Stimulated activated CD4-positive, alpha-beta T cell treated with anti-CD3 and anti-CD28 coated beads, Interleukin-2, amount 100 ng/mL, for 24 hours (primary cell): Measurements from ENCODE around the gene RBMS3.

Experiments used
- DNase-seq, 2 donors: peaks; one replicate each; pipeline ENCODE4 v3.0.0-alpha.2; 2020

The RBMS3 gene

DNA sequence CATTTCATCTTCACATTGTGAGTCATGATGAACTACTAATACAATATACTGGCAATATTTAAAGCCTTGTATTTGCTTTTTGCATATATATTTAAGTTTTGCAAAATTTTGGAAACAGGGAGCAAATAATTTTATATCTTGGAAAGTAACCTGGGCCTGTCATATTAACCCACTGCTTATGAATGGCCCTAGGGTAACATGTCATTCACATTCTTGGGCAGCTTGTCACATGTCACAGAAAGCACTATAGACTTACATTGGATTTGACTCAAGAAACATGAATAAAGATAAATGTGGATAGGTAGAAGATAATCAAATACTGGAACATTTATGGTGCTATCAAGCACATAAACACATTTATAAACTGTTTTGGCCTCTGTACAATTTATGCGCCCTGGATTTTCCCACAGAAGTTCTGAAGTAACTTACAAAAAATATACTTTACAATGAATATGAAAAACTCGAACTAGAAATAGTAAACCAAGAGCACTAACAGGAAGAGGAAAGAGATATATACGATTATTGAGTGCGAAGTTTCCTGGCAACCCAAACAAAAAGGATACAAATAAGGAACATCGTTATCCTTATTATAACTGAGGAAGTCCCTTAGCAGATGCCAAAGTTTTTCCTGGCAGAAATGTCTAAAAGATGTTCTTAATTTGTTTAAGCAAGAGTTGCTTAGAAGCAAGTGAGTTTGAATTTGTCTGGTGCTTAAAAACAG is 257.2 kb downstream of the RBMS3 start:
- DNase-seq: no peak

DNA sequence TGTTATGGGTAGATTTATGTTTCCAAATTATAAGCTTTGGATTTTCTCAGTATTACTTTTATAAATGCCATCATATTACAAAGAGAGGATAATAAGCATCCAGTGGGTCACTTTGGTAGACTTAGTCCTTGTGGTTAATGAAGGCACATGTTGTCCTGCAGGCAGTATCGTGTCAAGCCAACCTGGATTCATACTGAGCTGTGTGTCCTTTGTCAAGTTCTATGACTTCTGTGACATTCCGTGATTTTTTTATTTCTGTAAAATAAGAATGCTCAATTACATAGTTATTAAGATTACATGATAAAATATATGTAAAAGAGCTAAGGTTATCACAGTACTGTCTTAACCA is 257.7 kb downstream of the RBMS3 start:
- DNase-seq: no peak

DNA sequence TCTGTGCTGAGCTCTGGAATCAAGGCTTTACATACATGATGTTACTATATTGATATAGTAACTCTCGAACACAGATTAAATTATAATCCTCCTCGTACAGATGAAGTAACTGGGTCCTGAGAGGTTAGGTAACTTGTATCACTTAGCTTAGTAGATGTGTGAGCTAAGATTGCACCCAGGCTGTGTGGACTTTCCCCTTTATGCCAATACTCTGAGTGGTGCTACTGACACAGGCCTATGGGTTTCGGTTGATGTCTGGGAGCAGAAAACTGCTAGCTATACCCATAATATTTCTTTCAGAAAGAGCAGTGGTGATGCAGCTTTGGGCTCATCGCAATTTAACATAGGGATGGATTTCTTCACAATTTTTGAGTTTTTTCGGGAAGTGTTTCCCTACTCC is 259.7 kb downstream of the RBMS3 start:
- no peak for DNase-seq

DNA sequence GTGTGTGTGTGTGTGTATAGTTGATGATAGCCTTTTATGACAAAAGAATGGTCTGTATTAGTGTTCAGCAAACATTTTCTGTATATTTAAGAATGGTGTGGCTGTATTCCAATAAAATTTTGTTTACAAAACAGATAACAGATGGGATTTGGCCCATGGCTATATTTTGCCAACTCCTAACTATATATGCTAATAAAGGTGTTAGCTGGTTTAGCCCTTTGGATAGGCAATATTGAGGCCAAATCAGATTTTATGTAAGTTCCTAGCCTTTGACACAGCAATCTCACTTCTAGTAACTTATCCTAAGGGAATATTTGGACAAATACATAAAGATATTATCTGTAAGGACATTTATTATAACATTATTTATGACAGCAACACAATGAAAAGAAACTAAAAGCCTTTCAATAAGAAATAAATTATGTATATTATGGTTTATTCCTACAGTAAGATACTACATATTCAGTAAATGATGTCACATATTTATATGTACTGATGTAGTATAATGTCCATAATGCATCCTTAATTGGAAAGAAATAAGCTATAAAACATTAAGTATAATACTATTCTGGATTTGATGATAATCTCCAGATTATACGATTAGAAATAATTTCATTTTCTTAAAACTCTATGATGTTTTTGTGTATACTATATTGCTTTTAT is 264.0 kb downstream of the RBMS3 start:
- no peak for DNase-seq

DNA sequence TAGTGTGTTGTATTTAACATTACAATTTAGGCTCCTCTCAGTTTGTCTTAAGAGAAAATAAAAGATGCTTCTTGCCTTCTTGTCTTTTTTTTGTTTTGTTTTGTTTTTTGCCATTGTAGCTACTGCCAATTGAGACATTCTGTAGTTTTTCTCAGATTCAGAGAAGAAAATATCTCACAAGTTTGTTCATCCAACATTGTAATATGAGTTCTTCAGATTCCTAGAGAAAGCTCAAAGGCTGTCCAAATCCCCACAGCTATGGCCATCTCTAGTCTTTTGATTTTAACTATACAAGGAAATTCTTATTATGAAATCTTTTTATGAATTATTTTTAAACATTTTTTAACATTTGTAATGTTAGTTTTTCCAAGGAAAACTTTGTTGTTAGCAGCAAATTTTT is 264.7 kb downstream of the RBMS3 start:
- DNase-seq: no peak

DNA sequence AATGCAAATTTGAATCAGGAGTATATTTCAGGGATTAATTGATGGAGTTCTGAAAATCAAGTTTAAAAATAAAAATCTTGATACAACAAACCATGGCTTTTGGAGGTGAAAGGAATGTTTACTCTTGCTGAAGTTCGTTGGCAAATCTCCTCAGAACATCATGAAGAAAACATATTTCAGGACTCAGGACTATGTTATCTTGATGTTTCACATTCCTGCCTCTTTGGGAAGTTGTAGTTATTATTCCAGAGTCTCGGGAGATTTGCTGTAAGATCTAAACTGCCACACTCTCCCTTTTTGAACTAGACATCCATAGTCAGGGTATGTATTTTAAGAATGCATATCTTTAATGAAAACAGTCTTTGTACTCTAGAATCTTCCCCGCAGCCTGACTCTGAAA is 271.2 kb downstream of the RBMS3 start:
- no peak for DNase-seq

DNA sequence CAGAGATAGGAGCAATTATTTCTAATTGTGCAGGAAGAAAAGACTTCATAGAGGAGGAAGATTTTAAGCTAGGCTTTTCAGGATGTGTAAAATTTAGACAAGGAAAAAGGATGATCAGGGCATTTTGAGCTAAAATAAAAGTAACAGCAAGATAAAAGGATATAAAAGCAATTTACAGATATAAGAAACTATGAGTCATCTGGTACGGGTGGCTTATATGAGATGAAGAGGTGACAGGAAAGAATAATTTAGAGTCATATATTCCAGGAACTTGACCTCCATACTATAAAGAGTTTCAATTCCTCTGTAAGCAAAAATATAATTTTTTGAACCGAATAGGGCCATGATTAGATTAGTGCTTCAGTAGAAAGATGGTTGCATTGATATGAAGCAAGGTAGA is 273.7 kb downstream of the RBMS3 start:
- no peak for DNase-seq

DNA sequence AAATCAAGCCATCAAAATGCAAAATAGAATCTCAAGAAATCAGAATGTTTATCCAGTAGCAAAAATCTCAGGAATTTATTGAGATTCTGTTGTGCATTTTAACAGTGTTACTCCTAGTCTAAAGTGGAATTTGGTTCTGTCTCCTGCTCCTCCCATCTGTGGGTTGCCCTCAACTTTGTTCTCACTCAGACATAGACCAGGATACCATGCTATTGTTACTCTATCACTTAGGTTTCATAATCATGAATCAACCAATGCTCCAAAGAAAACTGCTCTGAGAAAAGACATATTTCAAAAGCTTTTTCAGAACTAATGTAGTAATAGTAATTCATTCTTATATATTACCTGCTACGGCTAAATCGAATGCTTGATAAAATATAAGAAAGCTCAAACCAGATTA is 274.7 kb downstream of the RBMS3 start:
- no peak for DNase-seq

DNA sequence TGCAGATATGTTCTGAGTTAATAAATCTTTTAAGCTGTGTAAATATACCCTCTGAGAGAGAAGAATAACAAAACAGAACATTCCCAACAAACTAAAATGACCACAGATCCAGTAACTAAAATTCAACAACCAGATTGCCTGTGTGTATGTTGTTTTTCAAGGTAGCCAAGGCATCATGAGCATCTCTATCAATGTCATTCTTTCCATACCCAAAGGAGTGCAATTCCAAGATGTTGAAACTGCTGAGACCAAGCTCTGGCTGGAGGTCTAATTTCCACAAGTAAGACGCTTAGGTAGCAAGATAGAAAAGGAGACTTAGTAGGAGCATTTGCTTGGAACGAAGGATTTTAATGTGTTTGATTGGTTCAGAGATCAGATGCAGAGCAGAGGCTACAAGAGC is 276.3 kb downstream of the RBMS3 start:
- DNase-seq: no peak

DNA sequence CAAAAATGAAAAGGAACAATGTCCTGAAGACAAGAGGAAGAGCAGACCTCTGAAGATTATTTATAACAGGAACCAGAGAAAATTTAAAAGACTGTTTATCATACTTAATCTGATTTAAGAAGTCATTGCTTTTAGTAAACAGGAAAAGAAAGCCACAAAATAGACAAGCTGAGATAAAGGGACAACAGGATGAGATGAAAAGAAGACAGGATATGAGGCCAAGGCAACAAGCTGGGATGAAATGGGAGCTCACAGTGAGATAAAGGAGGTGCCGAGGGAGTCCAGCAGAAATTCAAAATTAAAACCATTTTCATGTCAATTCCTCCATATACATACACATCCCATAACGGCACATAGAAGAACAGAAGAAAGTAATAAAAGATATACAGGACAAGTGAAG is 277.0 kb downstream of the RBMS3 start:
- no peak for DNase-seq

DNA sequence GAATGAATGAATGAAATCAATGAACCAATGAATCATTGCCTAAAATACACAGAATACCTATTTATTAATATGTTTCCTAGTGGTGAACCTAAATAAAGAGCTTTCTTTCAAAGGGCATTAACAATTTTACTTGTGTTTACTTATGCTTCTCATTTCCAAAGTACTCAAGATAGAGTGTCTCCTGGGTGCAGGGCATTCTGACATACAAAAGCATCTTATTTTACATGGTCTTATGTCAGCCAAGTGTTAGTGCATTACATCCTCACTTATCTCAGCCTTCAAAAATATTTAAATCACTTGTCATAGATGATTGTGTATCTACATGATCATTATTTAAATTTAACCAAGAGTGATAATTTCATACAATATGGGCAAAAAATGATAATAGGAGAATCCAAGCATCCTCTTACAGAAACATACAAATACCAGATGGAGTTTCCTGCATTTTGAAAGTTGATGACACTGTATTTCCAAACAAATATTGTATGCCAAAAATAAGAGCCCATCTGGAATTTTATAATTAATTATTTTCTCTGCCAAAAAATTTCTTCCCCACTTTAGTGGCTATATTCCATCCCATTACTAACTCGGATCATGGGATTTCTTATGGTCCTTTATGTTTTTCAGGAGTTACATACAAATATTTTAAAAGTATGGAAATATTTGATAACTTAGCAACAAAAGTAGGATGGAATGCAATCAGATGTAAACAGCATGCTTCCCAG is 279.0 kb downstream of the RBMS3 start:
- no peak for DNase-seq

DNA sequence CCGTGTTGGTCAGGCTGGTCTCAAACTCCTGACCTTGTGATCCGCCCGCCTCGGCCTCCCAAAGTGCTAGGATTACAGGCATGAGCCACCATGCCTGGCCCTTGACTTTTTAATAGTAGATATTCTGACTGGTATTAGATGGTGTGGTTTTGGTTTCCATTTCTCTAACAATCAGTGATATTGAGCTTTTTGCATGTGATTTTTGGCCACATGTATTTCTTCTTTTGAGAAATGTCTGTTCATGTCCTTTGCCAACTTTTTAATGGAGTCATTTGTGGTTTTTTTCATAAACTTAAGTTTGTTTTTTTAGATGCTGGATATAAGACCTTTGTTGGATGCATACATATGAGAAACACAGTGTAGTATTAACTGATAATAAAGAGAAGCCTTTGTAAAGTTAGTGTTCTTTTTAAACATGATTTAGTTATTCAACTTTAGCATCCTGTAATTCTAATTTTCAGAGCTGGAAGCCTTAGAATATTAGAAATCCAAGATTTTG is 280.8 kb downstream of the RBMS3 start:
- no peak for DNase-seq

DNA sequence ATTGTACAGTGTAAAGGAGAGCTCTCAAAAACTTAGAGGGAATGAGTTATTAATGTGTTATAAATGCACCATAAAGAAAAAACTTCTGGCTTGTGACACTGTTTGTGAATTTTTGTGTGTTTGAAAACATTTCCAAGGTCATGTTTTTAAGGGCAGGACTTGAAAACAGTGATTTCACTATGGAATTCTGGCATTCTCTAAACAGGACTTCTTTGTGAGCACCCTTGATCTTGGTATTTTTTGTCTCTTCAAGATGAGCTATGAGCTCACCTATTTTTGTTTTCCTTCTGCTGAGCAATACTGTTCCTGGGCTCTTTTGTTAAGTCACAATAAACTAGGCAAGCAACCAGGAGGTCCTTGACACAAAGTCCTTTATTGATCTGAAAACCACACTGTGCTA is 284.4 kb downstream of the RBMS3 start:
- DNase-seq: no peak

DNA sequence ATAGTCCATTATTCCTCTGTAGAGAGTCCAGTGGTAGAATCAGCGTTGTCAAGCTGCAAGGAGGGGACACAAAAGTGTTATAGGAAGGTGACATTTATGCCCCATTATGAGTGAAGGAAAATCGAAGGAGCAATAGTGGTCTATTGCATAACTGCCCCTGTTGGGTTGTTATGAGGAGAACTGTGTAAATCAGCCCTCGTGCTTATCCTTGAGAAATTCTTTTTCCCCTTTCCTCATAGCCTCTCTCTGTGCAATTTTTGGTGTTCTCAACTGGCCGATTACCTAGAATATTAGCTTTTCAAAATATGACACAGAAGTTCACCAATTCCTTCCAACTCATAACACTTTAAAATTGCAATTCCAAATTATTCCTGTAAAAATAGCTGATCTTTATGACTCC is 286.6 kb downstream of the RBMS3 start:
- no peak for DNase-seq

DNA sequence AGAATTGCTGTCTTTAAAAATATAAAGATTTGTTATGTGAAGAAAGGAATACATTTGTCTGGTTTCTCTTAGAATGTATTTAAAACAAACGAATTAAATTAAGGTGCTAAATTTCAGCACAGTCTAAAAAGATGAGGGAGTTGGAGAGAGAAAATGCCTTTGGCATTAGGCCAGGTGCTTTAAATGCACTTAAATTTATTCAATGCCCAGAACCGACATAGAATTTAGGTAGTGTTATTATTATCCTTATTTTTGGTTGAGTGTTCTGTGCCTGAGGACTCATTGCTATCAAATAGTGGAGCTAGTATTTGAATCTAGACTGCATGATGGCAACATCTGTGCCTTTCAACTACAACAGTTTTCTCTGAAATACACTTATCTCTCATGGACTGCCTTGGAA is 287.5 kb downstream of the RBMS3 start:
- DNase-seq: no peak

DNA sequence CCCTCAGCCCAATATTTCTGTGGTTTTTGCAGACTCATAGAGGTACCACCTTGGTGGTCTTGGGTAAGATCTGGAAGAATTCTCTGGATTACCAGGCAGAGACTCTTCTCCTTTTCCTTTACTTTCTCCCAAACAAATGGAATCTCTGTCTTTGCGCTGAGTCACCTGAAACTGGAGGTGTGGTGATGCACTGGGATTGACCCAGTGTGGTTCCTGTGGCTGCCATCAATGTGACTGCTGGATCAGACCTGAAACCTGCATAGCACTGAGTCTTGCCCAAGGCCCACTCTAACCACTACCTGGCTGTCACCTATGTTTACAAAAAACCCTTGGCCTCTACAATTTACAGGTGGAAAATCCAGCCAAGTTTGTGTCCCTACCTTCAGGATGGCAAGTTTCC is 295.3 kb downstream of the RBMS3 start:
- DNase-seq: no peak

DNA sequence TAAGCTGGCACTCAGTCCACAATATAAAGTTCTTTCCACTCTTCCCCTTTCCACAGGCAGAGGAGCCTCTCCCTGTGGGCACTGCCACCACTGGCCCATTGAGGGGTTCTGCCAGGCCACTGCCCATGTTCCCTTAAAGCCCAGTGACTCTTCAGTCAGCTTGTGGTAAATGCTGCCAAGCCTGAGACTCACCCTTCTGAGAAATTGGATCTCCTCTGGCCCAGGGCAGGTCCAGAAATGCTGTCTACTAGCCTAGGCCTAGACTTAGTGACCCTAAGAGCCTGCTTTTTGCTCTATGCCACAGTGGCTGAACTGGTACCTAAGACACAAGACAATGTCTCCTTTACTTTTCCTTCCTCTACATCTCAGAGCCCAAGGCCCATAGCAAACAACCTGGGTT is 295.8 kb downstream of the RBMS3 start:
- DNase-seq: no peak

DNA sequence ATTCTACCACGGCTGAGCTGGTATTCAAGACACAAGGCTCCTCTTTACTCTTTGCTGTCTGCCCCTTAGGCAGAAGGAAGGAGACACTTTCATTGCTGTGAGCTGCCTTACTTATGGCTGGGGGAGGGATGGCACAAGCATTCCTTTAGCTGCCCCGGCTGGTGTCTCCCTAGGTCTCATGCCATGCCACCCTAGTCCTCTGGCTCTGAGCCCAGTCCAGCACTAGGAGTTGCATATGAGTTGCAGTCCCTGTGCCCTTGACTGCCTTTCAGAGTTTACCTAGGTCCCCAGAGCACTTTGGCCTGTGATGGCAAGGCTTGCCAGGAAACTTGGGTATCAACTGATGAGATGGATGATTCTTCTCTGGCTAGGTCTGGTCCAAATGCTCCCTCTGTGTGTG is 296.4 kb downstream of the RBMS3 start:
- DNase-seq: no peak

DNA sequence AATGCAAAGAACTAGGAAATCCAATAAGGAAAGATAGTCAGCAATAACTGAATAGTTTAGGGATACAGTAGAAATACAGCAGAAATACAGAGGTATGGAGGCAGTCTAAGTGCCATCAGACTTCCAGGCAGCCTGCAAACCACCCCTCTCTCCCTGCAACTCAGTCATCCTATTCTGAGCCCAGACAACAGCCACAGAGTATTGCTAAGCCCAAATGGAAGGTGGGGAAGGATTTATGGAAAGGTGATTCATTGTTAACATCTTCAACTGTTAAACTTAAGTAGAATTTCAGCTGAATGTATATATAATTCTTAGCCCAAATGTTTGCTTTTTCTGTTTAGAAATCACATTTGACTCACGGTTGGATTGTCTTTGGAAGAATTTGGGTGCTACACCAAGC is 300.4 kb downstream of the RBMS3 start:
- no peak for DNase-seq

DNA sequence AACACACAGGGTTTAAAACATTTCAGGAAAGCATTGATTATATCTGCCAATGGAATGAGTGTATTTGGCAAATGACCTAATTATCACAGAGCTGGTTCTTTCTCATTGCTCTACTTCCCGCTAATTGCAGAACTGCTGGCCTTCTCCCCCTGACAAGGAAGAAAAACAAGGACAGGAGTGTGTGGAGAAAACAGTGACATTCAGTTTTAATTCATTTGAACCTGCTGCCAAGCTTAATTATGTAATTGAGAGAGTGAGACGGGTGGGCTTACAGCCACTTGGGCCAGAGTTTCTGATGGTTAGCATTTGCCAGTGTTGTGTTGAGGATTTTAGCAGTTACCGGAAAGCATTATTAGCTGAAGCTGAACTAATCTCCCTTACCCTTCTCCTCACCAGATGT is 301.4 kb downstream of the RBMS3 start:
- no peak for DNase-seq

DNA sequence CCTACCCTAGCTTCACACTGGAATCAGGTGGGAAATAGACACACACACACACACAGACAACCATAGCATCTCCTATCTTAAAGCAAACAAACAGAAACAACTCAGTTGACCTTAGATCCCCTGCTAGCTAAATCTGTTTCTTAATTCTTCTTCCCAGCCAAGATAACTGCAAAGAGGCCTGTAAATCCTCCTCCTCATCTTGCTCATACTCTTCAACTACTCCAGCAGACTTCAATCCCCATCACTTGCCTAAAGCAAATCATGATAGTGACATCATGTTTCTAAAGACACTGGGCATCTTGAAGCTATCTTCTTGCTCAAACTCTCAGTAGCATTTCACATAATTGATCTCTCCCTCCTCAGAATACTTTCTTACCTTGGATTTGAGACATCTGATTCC is 303.0 kb downstream of the RBMS3 start:
- DNase-seq: no peak

DNA sequence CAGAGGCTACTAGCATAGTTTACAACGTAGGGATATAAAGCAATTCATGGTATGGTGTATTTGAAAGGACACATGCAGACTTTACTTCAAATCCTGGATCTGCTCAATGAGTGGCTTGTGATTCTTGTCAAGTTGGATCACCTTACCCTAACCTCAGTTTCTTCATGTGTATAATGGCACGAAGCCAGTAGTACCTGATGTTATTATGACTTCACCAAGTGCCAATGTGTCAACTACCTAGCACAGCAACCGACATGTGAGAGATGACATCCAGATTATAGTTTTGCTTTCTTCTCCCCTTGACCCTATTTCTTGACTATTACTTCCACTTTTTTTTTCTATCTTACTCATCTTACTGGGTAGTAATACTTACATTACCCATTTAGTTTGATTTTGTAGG is 304.5 kb downstream of the RBMS3 start:
- DNase-seq: no peak

DNA sequence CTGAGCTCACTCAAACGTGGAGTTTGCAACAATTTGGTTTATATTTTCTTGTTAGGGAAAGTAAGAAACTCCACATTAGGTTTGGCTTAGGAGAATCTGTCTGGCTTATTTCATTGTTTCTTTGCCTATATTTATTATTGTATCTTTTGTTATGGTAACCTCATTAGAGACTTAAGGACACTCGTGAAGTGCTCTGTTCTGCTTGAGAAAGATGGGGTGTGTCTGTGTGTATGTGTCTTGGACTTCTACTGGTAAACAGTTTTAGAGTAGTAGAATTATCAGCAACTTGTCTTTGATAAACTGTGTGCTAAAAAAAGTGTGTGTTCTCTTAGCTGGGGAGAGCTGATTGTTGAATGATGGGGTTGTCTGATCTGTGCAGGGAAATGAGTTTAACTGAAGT is 306.5 kb downstream of the RBMS3 start:
- no peak for DNase-seq

DNA sequence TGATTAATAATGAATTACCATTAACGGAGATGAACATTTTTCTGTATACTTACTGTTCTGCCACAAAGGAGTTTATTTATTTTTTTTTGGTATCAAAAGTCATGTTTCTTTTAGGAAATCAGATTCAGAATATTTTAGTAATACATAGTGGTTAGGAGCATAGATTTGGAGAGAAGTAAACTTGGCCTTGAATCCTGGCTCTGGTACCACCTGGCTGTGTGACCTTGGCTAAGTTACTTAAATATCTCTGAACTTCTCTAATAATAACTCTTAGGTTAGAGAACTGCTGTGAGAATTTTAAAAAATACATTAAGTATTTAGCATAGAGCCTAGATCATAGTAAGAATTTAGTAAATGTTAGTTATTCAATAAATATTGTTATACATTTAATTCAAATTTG is 309.1 kb downstream of the RBMS3 start:
- DNase-seq: no peak
